ENCODE measurements around the gene PSMB1.

- TF ChIP-seq CTCF (IDR thresholded peaks at IDR 0.05; ENCODE audit: low read length), result no peak
- TF ChIP-seq EZH2 (optimal IDR thresholded peaks at IDR 0.05; ENCODE audit: low read depth, low read length), result no peak
- TF ChIP-seq EZH2phosphoT487 (IDR thresholded peaks at IDR 0.05; ENCODE audit: low read length), result no peak
Measured at GRCh38 chr6:170584954-170585498, 31.9 kb upstream of the PSMB1 start.
